HG03442 (cell line): ENCODE measurements around the gene BBS5.
"Not testable (repeated sequence)": the region's sequence is repeated elsewhere in the genome, so short reads cannot be mapped to it uniquely, and the experiment has no call there.

ENCODE experiments used
- ATAC-seq: cut with Tn5 transposase; IDR thresholded peaks from one replicate; pipeline ENCODE4 v1.9.1; 2021; ENCODE audit warnings: mild to moderate bottlenecking, moderate library complexity; ENCODE audit not compliant: unreplicated experiment

BBS5 gene

DNA sequence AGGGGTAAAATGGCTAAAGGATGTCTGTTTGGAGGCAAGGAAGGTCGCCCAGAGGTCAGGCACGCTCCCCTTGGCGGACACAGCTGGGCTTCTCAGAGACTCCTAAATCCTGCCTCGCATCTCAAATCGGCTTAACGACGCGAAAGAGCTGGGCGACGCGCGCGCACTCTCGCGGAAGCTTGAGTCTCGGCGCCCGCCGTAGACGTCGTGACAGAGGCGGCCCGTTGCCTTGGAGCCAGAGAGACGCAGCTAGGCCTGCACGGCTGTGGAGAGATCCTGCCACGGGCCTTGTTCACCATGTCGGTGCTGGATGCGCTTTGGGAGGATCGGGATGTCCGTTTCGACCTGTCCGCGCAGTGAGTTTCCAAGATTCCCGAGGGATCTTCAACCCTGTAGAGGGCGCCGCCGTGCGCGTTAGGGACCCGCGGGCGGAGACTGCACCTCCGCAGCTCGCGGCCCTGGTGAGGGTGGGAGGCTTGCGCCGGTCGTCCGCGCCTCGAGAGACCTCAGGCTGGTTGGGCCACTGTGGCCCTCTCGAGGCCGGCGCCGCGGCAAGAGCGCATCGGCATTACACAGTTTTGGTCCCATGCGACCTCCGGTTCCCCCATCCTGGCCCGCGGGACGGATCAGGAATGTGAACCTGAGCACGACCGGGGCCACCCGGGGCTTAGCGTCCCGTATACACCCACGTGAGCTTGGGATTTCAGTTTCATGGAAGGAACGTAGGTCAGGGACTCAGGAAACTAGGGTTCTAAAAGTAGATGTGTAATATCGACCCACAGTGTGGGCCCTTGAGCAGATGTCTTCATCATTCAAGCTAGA lies at the start of gene BBS5:
Gene BBS5, plus strand, starts transcription at position 238 of the 822 bp plus-strand sequence. Its CDS starts 60 bp downstream, at position 298.
- ATAC-seq = peak; percentile 96

DNA sequence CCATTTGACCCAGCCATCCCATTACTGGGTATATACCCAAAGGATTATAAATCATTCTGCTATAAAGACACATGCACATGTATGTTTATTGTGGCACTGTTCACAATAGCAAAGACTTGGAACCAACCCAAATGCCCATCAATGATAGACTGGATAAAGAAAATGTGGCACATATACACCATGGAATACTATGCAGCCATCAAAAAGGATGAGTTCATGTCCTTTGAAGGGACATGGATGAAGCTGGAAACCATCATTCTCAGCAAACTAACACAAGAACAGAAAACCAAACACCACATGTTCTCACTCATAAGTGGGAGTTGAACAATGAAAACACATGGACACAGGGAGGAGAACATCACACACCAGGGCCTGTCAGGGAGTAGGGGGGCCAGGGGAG lies 47.5 kb upstream of the BBS5 start:
- not testable (repeated sequence) for ATAC-seq

DNA sequence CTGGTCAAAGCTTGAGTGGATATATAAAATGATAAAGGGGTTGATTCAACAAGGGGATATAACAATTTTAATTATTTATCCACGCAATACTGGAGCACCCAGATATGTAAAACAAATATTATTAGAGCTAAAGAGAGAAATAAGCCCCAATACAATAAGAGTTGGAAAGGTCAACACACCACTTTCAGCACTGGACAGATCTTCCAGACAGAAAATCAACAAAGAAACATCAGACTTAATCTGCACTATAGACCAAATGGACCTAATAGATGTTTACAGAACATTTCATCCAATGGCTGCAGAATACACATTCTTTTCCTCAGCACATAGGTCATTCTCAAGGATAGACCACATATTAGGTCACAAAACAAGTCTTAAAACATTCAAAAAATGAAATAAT lies 45.1 kb upstream of the BBS5 start:
- ATAC-seq = not testable (repeated sequence)

DNA sequence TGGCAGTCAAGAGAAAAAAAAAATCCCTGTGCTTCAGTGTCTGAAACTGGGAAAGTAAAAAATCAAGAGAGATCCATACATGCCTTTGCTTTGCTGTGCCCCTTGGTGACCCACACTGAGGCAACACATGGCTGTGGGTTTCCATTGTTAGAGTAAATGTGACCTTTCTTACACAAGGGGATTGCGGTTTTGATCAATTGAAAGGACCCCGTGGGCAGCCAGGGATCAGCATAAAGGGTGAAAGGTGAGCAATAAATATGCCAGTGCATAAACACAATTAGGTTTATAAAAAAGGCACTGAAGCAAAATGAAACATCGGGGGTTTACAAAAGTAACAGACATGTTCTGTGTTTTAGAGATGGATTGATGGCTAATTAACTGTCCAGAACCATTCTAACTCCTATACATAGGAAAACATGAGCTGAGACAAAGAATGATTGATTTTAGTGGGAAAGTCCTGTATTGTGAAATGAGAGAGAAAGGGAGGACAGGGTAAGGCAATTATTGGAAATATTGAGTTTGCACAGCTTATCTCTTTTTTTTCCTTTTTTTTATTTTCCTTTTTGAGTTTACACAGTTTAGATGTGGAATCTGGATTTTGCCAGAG lies 40.7 kb upstream of the BBS5 start:
- ATAC-seq = no peak

DNA sequence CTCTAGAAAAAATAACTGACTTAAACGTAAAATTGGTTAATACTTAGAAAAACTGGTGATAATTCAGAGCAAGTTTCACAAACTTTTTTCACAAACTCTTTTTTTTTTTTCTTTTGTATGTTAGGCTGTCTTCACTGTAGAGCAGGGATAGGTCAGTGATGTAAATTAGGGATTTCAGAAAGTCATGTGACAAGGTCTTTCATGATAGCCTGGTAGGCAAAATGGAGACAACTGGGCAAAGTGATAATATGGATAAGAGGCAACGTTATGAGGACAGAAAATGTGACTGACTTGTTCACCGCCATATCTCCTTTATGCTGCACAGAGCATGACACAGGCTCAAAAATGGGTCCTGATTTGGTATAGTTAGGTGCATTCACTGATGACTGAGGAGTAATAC lies 39.4 kb upstream of the BBS5 start:
- ATAC-seq = no peak

DNA sequence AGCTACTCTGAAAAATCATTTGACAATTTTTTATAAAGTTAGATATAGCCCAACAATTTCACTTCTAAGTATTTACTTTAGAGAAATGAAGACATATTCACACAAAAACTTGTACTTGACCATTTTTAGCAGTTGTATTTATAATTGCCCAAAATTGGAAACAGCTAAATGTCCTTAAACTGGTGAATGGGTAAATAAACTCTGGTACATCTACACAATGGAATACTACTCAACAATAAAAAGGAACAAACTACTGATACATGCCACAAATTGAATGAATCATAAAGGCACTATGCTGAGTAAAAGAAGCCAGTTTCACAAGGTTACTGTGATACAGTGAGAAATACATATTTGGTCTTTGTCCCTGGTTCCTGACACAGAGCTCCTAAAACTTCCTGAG lies 32.8 kb upstream of the BBS5 start:
- ATAC-seq = no peak

DNA sequence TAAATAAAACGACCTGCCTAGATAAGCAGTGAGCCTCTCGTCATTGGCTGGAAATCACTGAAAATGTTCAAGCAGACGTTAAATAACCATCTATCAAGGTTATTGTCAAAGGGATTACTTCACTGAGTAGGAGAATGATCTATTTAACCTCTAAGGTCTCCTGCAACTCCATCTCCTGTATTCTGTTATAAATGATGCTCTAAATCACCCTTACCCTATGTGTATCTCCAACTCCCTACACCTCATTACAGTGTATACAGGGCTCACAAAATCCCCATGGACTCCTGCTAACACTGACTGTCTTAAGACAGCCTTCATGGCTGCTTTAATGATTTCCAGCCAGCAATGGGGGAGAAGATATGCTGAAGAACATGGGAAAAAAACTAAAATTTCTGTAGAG lies 31.0 kb upstream of the BBS5 start:
- ATAC-seq = no peak

DNA sequence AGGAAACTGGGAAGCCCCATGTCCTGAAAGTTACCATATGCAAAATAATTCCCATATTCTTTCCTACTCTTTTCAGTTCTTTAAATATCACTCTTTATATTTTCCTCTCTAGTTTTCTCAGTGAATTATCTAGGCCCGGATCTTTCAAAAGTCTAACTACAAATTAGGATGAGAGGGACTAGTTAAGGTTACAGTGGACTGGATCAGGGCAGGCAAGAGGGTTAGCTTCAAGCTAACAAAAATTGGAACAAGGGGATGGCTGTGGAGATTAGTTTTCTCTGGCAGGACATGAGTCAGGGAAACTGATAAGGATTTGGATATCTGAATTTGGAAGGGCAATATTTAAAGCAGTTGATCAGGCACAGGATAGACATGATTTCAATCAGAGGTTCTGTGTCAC lies 30.4 kb upstream of the BBS5 start:
- ATAC-seq = no peak

DNA sequence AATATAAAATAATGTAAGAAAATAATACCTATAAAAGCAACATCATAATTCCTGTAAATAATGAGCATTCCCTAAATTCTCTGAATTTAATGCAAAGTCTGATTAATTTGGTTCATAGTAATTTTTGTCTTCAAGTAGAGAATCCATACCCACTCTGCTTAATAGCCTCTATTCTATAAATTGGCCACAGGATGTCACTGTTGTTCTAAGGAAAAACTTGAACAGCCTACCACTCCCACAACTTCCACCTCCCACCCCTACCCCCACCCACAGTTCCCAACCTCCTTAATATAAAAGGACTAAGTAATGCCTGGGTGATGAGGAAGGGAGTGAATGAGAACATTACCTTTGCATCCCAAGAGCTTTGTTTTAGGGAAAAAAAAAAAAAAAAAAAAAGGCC lies 27.2 kb upstream of the BBS5 start:
- ATAC-seq = no peak

DNA sequence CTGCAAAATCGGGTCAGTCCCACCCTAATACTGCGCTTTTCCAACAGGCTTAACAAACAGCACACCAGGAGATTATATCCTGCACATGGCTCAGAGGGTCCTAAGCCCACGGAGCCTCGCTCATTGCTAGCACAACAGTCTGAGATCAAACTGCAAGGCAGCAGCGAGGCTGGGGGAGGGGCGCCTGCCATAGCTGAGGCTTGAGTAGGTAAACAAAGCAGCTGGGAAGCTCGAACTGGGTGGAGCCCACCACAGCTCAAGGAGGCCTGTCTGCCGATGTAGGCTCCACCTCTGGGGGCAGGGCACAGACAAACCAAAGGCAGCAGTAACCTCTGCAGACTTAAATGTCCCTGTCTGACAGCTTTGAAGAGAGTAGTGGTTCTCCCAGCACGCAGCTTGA lies 26.2 kb upstream of the BBS5 start:
- ATAC-seq = not testable (repeated sequence)

DNA sequence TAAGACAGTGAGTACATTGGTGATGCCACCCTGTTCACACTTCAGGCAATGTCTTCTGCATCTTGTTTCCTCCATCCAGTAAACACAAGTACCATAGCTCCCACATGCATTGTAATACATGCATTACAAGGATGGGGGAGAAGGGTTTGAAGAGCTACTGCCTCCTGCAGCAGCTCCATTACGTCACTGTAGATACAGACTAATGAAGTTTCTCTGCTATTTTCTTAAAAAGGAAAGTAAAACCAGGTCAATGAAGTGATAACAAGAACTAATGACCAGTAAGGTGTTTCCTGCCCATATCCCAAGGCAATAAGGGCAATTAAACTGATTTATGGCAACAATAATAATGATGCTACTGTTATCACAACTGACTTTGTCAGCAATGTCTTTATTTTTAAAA lies 18.2 kb upstream of the BBS5 start:
- no peak for ATAC-seq

DNA sequence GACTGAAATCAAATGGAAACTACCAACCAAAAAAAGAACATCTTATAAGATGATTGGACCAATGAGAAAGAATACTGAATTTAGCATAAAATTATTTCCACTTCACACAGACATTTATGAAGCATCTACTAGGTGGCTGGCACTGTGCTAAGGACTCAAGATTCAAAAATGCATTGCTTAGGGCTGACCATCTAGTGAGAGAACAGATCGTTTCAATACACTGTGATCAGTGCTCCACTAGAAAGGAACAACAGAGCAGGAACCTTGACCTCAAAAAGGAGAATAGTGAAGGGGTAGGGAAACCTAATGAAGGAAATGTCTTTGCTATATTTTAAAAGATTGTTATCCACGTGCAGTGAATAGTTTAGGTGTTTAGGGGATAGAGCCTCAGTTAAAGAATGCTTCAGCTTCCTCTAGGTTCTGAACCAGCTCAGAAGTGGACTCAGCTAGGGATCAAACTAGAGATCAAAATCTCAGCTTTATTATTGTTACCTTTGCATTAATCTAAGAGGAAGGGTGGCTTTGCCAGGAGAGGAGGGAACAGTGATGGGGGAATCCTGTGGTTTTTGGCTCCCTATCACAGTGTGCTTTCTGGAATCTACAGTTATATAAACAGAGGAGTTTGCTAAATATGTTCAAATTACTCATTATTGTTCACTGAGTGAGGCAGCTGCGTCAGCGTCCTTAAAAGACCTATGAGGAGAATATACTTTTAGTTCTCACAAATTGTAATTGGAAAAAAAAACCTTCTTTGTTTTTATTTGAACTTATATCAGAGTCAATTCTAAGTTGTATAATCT lies 16.2 kb upstream of the BBS5 start:
- no peak for ATAC-seq

DNA sequence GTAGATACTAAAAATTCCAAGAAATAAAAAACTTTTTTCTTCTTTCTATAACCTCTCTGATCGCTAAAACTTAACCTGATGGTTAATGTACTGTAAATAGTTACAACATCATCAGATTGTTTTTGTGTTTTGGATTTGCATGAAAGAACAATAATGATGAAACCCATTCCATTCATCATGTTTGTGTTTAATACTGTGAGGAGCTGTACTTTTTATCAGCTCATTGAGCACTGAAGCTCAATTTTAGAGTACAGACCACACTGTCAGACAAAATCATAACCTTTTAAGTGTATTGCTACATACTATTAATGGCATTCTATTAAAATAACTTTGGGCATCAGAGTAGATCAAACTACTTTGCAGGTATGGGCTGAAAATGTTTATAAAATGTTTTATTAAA lies 14.8 kb upstream of the BBS5 start:
- no peak for ATAC-seq

DNA sequence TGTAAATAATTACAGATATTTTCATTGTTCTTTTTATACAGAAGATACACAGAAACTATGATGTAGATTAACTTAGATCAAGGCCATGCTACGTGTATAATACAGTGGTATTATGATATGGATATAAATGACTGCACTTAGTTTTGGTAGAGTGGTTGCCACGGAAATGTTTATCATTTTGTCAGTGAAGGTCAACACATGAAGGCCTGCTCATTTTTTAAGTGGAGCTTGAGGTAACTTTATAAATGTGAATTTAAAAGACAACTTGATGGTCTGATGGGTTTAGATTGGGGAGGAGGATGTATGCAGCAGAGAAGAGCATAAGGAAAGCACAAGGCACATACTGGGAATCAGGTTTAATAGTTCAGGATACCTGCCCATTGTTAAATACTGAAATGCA lies 14.4 kb upstream of the BBS5 start:
- no peak for ATAC-seq

DNA sequence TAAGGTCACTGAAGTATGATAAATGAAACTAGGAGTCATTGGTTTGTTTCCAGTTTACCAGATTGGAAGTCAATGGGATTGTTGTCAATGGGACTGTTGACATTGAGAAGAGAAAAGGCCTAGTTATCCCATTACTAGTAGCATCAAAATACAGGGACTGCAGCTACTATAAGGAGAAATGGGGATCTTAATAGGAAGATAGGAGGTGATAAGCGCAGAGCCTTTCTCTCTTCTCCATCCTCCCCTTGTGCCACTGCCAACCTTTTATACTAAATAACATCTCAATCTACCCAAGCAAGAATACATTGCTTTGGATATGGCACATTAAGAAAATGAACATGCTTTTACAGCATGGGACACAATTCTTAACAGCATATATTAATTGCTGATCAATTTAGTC lies 10.5 kb upstream of the BBS5 start:
- ATAC-seq = no peak

DNA sequence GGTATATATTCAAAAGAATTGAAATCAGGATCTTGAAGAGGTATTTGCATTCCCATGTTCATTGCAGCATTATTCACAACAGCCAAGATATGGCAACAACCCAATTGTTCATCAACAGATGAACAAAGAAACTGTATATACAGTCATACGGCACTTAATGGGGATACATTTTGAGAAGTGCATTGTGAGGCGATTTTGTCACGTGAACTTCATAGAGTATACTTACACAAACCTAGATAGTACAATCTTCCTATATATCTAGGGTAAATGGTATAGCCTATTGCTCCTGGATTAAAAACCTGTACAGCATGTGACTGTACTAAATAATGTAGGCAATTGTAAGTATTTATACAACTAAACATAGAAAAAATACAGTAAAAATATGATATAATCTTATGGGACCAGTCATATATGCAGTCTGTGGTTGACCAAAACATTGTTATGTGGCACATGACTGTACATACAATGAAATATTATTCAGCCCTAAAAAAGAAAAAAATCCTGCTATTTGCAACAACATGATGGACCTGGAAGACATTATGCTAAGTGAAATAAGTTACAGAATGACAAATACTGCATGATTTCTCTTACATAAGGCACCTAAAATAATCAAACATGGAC lies 9.2 kb upstream of the BBS5 start:
- no peak for ATAC-seq

DNA sequence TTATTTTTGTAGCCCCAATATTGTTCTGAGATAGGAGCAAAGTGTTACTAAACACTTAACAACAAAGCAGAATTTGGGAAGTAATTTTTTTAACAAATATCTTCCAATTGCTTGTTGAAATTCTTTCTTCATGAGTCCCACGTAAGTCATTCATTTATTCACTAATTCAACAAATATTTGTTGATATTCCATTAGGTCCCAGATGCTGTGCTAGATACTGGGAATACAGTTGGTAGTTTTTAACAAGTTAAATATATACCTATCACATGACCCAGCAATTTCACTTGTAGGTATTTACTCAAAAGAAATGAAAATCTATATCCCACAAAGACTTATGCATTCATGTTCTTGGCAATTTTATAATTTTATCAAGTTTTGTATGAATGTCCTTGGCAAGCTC lies 7.0 kb upstream of the BBS5 start:
- no peak for ATAC-seq

DNA sequence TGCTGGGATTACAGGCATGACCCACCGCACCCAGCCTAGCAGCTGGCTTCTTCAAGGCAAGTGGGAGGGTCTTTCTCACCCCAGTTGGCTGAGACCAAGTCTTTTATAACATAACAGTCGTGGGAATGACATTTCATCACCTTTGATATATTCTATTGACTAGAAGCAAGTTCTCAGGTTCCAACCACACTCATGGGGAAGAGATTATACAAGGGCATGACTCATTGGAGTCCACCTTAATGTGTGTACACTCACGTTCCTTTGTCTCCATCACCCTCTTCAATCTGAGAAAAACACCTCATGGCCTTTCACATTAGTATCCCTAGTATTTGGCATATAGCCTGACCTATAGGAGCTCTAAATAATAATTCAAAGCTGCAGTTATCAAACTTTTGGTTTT lies 2.8 kb upstream of the BBS5 start:
- ATAC-seq = no peak

DNA sequence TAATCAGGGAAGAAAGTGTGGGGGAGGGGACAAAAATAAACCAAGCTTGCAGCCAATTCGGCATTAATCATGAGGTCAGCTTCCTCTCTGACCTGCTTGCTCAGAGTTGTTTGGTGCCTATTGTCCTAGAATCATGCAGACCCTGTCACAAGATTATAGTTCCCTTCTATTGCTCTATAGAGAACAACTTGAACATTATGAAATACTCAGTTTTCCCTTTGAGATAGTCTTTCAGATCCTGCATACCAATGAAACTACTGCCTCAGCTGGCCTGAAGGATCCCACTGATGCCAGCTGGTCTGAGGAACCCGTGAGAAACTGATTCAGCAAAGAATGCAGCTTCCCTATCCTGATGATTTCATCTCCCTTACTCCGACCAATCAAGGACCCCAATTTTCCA lies 955 bp upstream of the BBS5 start:
- ATAC-seq = no peak

DNA sequence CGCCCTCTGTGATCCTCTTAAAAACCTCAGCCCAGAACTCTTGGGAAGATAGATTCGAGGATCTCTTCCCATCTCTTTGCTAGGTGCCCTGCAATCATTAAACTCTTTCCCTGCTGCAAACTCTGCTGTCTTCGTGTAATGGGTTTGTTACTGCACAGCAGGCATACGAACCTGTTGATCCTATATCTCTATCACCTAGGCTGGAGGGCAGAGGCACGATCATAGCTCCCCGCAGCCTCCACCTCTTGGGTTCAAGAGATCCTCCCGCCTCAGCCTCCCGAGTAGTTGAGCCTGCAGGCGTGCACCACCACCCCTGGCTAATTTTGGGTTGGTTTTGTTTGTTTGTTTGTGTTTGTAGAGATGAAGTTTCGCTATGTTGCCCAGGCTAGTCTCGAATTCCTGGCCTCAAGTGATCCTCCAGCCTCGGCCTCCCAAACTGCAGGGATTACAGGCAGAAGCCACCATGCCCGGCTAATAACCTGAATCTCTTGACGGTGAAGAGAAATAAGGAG lies 493 bp upstream of the BBS5 start:
- ATAC-seq = no peak

DNA sequence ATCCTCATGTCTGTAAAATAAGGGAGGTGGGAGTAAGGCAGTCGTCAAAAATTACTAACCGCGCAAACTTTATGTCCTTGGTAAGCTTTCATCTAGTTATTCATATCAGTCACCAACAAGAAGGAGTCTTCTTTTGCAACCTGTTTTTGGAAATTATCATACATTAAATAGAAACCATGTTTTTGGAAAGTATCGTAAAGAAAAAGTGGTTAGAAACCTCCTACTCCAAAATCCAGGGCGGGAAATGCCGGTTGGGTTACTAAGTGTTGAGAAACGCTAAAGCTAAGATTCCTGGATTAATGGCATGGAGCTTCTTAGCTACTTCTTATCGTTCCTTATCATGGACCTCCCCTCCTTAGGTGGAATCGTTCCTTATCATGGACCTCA lies 778 bp downstream of the BBS5 start:
- ATAC-seq = no peak
